SK-N-SH (cell line): ENCODE data around the gene C11orf86. TPM values are rescaled to one million over a fixed set of nuclear protein-coding genes. Genes with fewer than 3 reads are reported as not detected.
"Not testable (repeated sequence)": the region's sequence is repeated elsewhere in the genome, so short reads cannot be mapped to it uniquely, and the experiment has no call there.

Experiments
- CTCF ChIA-PET: fragments of 300-600, 350-600 bp; formaldehyde crosslinking; extraction: SDS; loops from one replicate; lab custom pipeline; 2021; lab: Yijun Ruan, JAX
- POLR2A ChIA-PET: fragments of 350-600 bp; sonication (Branson Sonifier 250); formaldehyde crosslinking; extraction: SDS; loops from one replicate; lab custom pipeline; 2020; ENCODE audit warnings: antibody characterized with exemption, inconsistent platforms; lab: Yijun Ruan, JAX
- DNase-seq: peaks from one replicate; pipeline ENCODE4 v3.0.0; 2012
- H2AFZ ChIP-seq: fragments of 200-600 bp; sonication (generic); 2 replicates; pipeline ENCODE4 v1.8.1; 2016; ENCODE audit warnings: antibody characterized with exemption, mild to moderate bottlenecking, low read depth
- H3F3A ChIP-seq: fragments of 200-600 bp; sonication (generic); replicated peaks from 2 replicates; pipeline ENCODE3; 2016; ENCODE audit warnings: antibody characterized with exemption, mild to moderate bottlenecking; ENCODE audit not compliant: insufficient read depth
- H3K27ac ChIP-seq, 2 experiments: fragments of 200-500 bp in 1 of 2; fragments of 200-600 bp in 1 of 2; sonication (Bioruptor generic) in 1 of 2; sonication (generic), shearing (Covaris generic) in 1 of 2; 2 replicates each; pipeline versions ENCODE4 v1.5.1 to v1.6.1; 2014 to 2016; ENCODE audit warnings: low read depth in 2 of 2, inconsistent platforms in 1 of 2, low read length in 1 of 2, mild to moderate bottlenecking in 1 of 2, mixed read lengths in 1 of 2
- H3K27me3 ChIP-seq: fragments of 200-600 bp; sonication (generic), shearing (Covaris generic); 2 replicates; pipeline ENCODE4 v1.6.1; 2016; ENCODE audit warnings: mixed run types; ENCODE audit not compliant: insufficient read depth
- H3K36me3 ChIP-seq, 2 experiments: fragments of 200-500 bp in 1 of 2; fragments of 200-600 bp in 1 of 2; sonication (Bioruptor generic) in 1 of 2; sonication (generic) in 1 of 2; replicated peaks in 1 of 2; 2 replicates each; pipeline versions ENCODE3 to v1.5.1; 2014 to 2016; ENCODE audit warnings: low read length in 1 of 2, mild to moderate bottlenecking in 1 of 2; ENCODE audit not compliant: insufficient read depth in 2 of 2, control insufficient read depth in 1 of 2
- H3K4me1 ChIP-seq, 2 experiments: fragments of 200-500 bp in 1 of 2; fragments of 200-600 bp in 1 of 2; sonication (Bioruptor generic) in 1 of 2; sonication (generic), shearing (Covaris generic) in 1 of 2; 2 replicates each; pipeline versions ENCODE4 v1.5.1 to v1.6.1; 2014 to 2016; ENCODE audit warnings: low read depth in 1 of 2, low read length in 1 of 2, mixed run types in 1 of 2; ENCODE audit not compliant: insufficient read depth in 2 of 2, control insufficient read depth in 1 of 2
- H3K4me2 ChIP-seq: fragments of 200-600 bp; sonication (generic), shearing (Covaris generic); 2 replicates; pipeline ENCODE4 v1.6.1; 2017; ENCODE audit warnings: mixed run types
- H3K4me3 ChIP-seq, 2 experiments: fragments of 200-500 bp in 1 of 2; fragments of 200-600 bp in 1 of 2; sonication (Bioruptor generic) in 1 of 2; sonication (generic), shearing (Covaris generic) in 1 of 2; 2 replicates each; pipeline versions ENCODE4 v1.5.1 to v1.8.1; 2014 to 2016; ENCODE audit warnings: low read depth in 2 of 2, inconsistent platforms in 1 of 2, low read length in 1 of 2, mild to moderate bottlenecking in 1 of 2, mixed read lengths in 1 of 2, moderate library complexity in 1 of 2
- H3K79me2 ChIP-seq: fragments of 200-600 bp; sonication (generic); 2 replicates; pipeline ENCODE4 v1.8.1; 2017; ENCODE audit warnings: mild to moderate bottlenecking; ENCODE audit not compliant: insufficient read depth
- H3K9ac ChIP-seq: fragments of 200-600 bp; sonication (generic); 2 replicates; pipeline ENCODE4 v1.6.1; 2017; ENCODE audit warnings: mixed run types
- H3K9me2 ChIP-seq: fragments of 200-600 bp; sonication (generic); 2 replicates; pipeline ENCODE4 v1.6.1; 2017; ENCODE audit warnings: mixed run types
- H3K9me3 ChIP-seq: fragments of 200-600 bp; sonication (generic); 2 replicates; pipeline ENCODE4 v1.6.1; 2017; ENCODE audit warnings: mixed run types, mild to moderate bottlenecking, moderate library complexity
- H4K20me1 ChIP-seq: fragments of 200-600 bp; sonication (generic); 2 replicates; pipeline ENCODE4 v1.6.1; 2017; ENCODE audit warnings: mild to moderate bottlenecking, mixed run types; ENCODE audit not compliant: insufficient read depth
- CTCF ChIP-seq: fragments of 200-600 bp; sonication (generic); IDR thresholded peaks from 2 replicates; pipeline ENCODE4 v1.6.1; 2017; ENCODE audit warnings: antibody characterized with exemption, mild to moderate bottlenecking, moderate library complexity
- EP300 ChIP-seq, 2 experiments: IDR thresholded peaks; 2 replicates each; pipeline versions ENCODE4 v1.4.0 to v1.6.1; 2012; ENCODE audit warnings: borderline replicate concordance in 1 of 2, low read depth in 1 of 2, low read length in 1 of 2
- FOSL2 ChIP-seq: IDR thresholded peaks from 2 replicates; pipeline ENCODE4 v1.4.0; 2012; ENCODE audit warnings: low read depth, mild to moderate bottlenecking, moderate library complexity, borderline replicate concordance
- GABPA ChIP-seq: IDR thresholded peaks from 2 replicates; pipeline ENCODE4 v1.4.0; 2012; ENCODE audit warnings: low read depth, mild to moderate bottlenecking
- GATA2 ChIP-seq: sonication (generic); formaldehyde crosslinking; IDR thresholded peaks from 2 replicates; pipeline ENCODE4 v1.5.0; 2020; ENCODE audit warnings: mild to moderate bottlenecking, missing genetic modification reagents
- IRF3 ChIP-seq: fragments of 150-350 bp; IDR thresholded peaks from 2 replicates; pipeline ENCODE4 v1.6.1; 2016; ENCODE audit warnings: mild to moderate bottlenecking, low read depth, low read length
- JUND ChIP-seq: IDR thresholded peaks from 2 replicates; pipeline ENCODE4 v1.4.0; 2012
- MEF2A ChIP-seq: IDR thresholded peaks from 2 replicates; pipeline ENCODE4 v1.4.0; 2012; ENCODE audit warnings: low read depth, borderline replicate concordance
- RFX5 ChIP-seq: IDR thresholded peaks from 2 replicates; pipeline ENCODE4 v1.6.1; 2012; ENCODE audit warnings: mild to moderate bottlenecking, improper control_type of control experiment, low read length
- SIN3A ChIP-seq: IDR thresholded peaks from 2 replicates; pipeline ENCODE4 v1.6.1; 2012; ENCODE audit warnings: low read depth, mild to moderate bottlenecking, low read length, moderate library complexity, borderline replicate concordance
- TAF1 ChIP-seq: IDR thresholded peaks from 2 replicates; pipeline ENCODE4 v1.6.1; 2012; ENCODE audit warnings: low read depth, mild to moderate bottlenecking, low read length, moderate library complexity, borderline replicate concordance
- TCF12 ChIP-seq: IDR thresholded peaks from 2 replicates; pipeline ENCODE4 v1.4.0; 2012
- WGBS: methylation state at CpG from one replicate; pipeline ENCODE4 v1.1.6; 2017; ENCODE audit warnings: low lambda C conversion rate; 5-methylcytosine and 5-hydroxymethylcytosine counted together
- polyA plus RNA-seq, 3 experiments: library from polyadenylated mRNA; depleted of rRNA; stranded (reverse); fragments of >200 nt; gene quantifications; 2 replicates each; pipeline ENCODE4 v1.2.3, GENCODE V29; 2012
- TF ChIP-seq, protein P1 (sequence below): IDR thresholded peaks from 2 replicates; pipeline ENCODE4 v1.4.0; 2012; ENCODE audit warnings: low read depth
- TF ChIP-seq, protein P2 (sequence below): IDR thresholded peaks from 2 replicates; pipeline ENCODE4 v1.4.0; 2012; ENCODE audit warnings: low read depth, borderline replicate concordance

Gene C11orf86
- polyA plus RNA-seq, 1 of the 3 experiments (the other 2 are of a cell fraction), result 0.08 TPM

- H4K20me1 ChIP-seq, result no peaks in the 10 kb centered on the region
- TF ChIP-seq FOSL2, result no peak
- no peak for TF ChIP-seq TAF1
- TF ChIP-seq IRF3, result no peak
- TF ChIP-seq, protein P1, sequence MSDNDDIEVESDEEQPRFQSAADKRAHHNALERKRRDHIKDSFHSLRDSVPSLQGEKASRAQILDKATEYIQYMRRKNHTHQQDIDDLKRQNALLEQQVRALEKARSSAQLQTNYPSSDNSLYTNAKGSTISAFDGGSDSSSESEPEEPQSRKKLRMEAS, result no peak
- no peak for TF ChIP-seq SIN3A
- no peak for TF ChIP-seq JUND
- TF ChIP-seq TCF12, result no peak
- TF ChIP-seq RFX5, result no peak
- TF ChIP-seq GATA2, result no peak
- TF ChIP-seq GABPA, result no peak
- TF ChIP-seq, protein P2, sequence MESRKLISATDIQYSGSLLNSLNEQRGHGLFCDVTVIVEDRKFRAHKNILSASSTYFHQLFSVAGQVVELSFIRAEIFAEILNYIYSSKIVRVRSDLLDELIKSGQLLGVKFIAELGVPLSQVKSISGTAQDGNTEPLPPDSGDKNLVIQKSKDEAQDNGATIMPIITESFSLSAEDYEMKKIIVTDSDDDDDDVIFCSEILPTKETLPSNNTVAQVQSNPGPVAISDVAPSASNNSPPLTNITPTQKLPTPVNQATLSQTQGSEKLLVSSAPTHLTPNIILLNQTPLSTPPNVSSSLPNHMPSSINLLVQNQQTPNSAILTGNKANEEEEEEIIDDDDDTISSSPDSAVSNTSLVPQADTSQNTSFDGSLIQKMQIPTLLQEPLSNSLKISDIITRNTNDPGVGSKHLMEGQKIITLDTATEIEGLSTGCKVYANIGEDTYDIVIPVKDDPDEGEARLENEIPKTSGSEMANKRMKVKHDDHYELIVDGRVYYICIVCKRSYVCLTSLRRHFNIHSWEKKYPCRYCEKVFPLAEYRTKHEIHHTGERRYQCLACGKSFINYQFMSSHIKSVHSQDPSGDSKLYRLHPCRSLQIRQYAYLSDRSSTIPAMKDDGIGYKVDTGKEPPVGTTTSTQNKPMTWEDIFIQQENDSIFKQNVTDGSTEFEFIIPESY, result no peak
- no peak for TF ChIP-seq CTCF
- no peak for TF ChIP-seq EP300 (IDR thresholded peaks at IDR 0.05; ENCODE audit: borderline replicate concordance in 1 of 2, low read depth in 1 of 2, low read length in 1 of 2)
- TF ChIP-seq MEF2A, result no peak
- no peak for DNase-seq
- H3K9me2 ChIP-seq, result no peaks in the 10 kb centered on the region
- H3K27ac ChIP-seq, result no peak overlapping the region
- no peaks in the 10 kb centered on the region for H3K36me3 ChIP-seq
- no peaks in the 10 kb centered on the region for H3K79me2 ChIP-seq
- no peak overlapping the region for H3K4me3 ChIP-seq
- no peak overlapping the region for H2AFZ ChIP-seq
- WGBS, result 85% methylated on average over 4 of the region's 5 CpGs
- H3K4me1 ChIP-seq, result no peaks in the 10 kb centered on the region
- no peak overlapping the region for H3K4me2 ChIP-seq
- no peaks in the 10 kb centered on the region for H3K9me3 ChIP-seq
- ChIA-PET CTCF (interaction anchor here (1.9 kb wide), 1 partner anchor 27 kb away, joined by 8 read pairs; the partner anchor contains the start of gene C11orf86), POLR2A (no interaction called here)
- no peaks in the 10 kb centered on the region for H3K27me3 ChIP-seq
- no peak overlapping the region for H3K9ac ChIP-seq
- H3F3A ChIP-seq, result no peaks in the 10 kb centered on the region
These were observed 27.9 kb downstream of the C11orf86 start for GRCh38 chr11:67002921-67003411.

GRCh38 chr11:67005200-67005599 lies 30.1 kb downstream of the C11orf86 start:
- H3F3A ChIP-seq, H3K4me1 ChIP-seq, H3K9me3 ChIP-seq, H3K79me2 ChIP-seq, DNase-seq, H3K9ac ChIP-seq, H3K27me3 ChIP-seq, H3K27ac ChIP-seq, POLR2A ChIA-PET, H3K36me3 ChIP-seq, H4K20me1 ChIP-seq, H2AFZ ChIP-seq, H3K4me2 ChIP-seq, H3K9me2 ChIP-seq, H3K4me3 ChIP-seq: not testable (repeated sequence)
- 90% methylated on average over 8 of the region's 8 CpGs for WGBS
- CTCF ChIA-PET, result interaction anchor here (0.8 kb wide), 1 partner anchor 10 kb away, joined by 3 read pairs; no protein-coding TSS in a partner anchor
